Effector memory CD4-positive, alpha-beta T cell (primary cell): ENCODE data around the gene PML.
"Not testable (repeated sequence)": the region's sequence is repeated elsewhere in the genome, so short reads cannot be mapped to it uniquely, and the experiment has no call there.

ENCODE experiments used
- DNase-seq, 3 donors: peaks; one replicate each; pipeline ENCODE4 v3.0.0-alpha.2; 2020
- H3K27ac ChIP-seq: 2 replicates; pipeline ENCODE4 v1.7.0; 2013; ENCODE audit warnings: mild to moderate bottlenecking, low read length, moderate library complexity; ENCODE audit not compliant: insufficient read depth, poor library complexity, severe bottlenecking
- H3K27me3 ChIP-seq: replicated peaks from 2 replicates; pipeline ENCODE4 v1.7.0; 2013; ENCODE audit warnings: mild to moderate bottlenecking, low read length; ENCODE audit not compliant: insufficient read depth, control insufficient read depth, poor library complexity, severe bottlenecking
- H3K36me3 ChIP-seq: 2 replicates; pipeline ENCODE4 v1.7.0; 2013; ENCODE audit warnings: mild to moderate bottlenecking, low read length, moderate library complexity; ENCODE audit not compliant: control insufficient read depth, insufficient read depth
- H3K4me1 ChIP-seq: 2 replicates; pipeline ENCODE4 v1.7.0; 2013; ENCODE audit warnings: low read length, mild to moderate bottlenecking; ENCODE audit not compliant: control insufficient read depth, insufficient read depth, poor library complexity, severe bottlenecking
- H3K4me3 ChIP-seq: 2 replicates; pipeline ENCODE4 v1.7.0; 2013; ENCODE audit warnings: low read length, low read depth, mild to moderate bottlenecking; ENCODE audit not compliant: insufficient read depth, poor library complexity, severe bottlenecking
- H3K9me3 ChIP-seq: 2 replicates; pipeline ENCODE4 v1.7.0; 2013; ENCODE audit warnings: mild to moderate bottlenecking, low read length, moderate library complexity; ENCODE audit not compliant: control insufficient read depth

Gene PML

DNA sequence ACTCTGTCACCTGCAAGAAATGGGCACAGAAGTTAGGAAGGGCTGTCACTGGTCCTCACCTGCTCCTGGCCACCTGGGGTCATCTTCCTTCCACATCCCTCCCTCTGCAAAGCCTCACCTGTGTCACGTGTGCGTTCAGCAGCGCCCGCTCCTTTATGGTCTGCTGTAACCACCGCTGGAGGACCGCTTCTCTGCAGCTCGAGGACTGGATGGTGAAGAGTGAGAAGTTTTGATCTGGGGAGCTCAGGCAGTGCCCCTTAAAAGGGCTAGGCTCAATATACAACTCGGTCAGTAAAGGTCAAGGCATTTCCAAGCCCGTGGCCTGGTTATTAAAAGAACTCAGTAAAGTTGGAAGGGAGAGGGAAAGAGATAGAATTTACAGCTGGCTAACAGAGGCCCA is 81.3 kb downstream of the PML start:
- H3K27ac ChIP-seq, H3K4me3 ChIP-seq, H3K4me1 ChIP-seq, H3K9me3 ChIP-seq, H3K27me3 ChIP-seq, DNase-seq, H3K36me3 ChIP-seq: not testable (repeated sequence)

DNA sequence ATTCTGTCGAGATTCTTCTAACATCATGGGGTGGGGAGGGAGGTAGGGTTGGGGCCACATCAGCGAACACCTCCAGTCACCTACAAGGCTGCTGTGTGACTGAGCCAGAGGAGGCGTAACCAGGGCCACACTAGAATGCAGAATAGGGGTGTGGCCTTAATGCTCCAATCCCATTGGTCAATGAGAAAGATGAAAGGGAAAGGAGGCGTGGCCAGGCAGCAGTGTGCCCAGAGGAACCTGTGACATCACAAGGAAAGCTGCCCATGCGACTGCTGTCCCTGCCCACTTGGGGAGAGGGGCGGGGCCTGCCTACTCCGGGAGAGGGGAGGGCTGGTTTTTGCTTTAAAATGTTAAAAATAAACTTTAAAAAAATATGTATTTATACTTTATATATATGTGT is 87.9 kb downstream of the PML start, which contains the start of gene GOLGA6A:
Gene GOLGA6A (minus strand): TSS at position 101 of the 400 bp plus-strand sequence. CDS start 41 bp downstream, at position 60.
- not testable (repeated sequence) for DNase-seq, H3K4me3 ChIP-seq, H3K27me3 ChIP-seq, H3K27ac ChIP-seq, H3K4me1 ChIP-seq, H3K9me3 ChIP-seq, H3K36me3 ChIP-seq

- H3K9me3 ChIP-seq: not testable (repeated sequence)
These were observed 100.1 kb downstream of the PML start for GRCh38 chr15:74094567-74094966.

GRCh38 chr15:74095610-74096009 is 101.1 kb downstream of the PML start:
- H3K9me3 ChIP-seq, H3K36me3 ChIP-seq, H3K4me3 ChIP-seq, DNase-seq, H3K27ac ChIP-seq, H3K27me3 ChIP-seq, H3K4me1 ChIP-seq: not testable (repeated sequence)

More at GRCh38 chr15:74094567-74094966, 100.1 kb downstream of the PML start:
- not testable (repeated sequence) for H3K27me3 ChIP-seq, H3K27ac ChIP-seq, H3K4me3 ChIP-seq, DNase-seq, H3K4me1 ChIP-seq, H3K36me3 ChIP-seq

DNA sequence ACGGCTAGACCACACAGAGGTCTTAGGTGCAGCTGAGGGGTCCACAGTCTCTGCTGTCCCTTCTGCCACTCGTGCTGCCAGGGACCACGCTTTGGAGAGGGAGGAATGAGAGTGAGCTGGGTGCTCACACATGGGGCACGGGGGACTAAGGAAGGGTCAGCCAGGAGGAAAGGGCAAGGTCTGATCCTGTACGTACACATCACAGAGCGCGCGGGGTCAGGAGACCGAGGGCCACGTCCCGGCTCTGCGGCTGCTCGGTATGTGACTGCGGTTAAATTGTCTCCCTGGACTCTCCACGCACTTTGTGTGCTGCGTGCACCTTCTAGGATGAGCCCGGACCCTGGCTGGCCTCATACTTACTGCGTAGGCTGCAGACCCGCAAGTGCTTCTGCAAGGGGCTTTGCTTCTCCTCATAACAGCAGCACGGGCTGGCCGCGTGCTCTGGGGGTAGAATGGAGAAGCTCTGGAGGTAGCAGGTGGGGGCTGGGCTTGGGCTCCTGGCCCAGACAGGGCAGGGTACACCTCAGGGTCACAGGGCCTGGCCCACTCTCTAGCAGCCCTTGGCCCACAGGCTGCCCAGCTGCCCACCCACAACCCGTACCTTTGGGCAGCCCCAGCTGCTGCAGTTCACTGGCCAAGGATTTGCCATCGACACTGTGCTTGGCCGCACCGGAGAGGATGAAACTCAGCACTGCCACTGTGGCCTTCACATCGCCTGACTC is 102.4 kb downstream of the PML start:
- not testable (repeated sequence) for DNase-seq, H3K4me3 ChIP-seq, H3K9me3 ChIP-seq, H3K4me1 ChIP-seq, H3K36me3 ChIP-seq, H3K27me3 ChIP-seq, H3K27ac ChIP-seq
